H1 (cell line): Measurements from ENCODE around the gene GLG1. TPM values are rescaled to one million over a fixed set of nuclear protein-coding genes. Genes with fewer than 3 reads are reported as not detected.

Source experiments
- CTCF ChIA-PET: fragments of 300-600 bp; sonication (Branson Sonifier 250); formaldehyde crosslinking; loops from one replicate; lab custom pipeline; 2021; ENCODE audit not compliant: partially characterized antibody; lab: Charles Lee
- POLR2A ChIA-PET: fragments of 300-600 bp; sonication (Branson Sonifier 250); formaldehyde crosslinking; loops from one replicate; lab custom pipeline; 2021; ENCODE audit warnings: inconsistent platforms; ENCODE audit not compliant: partially characterized antibody; lab: Charles Lee
- DNase-seq, 2 experiments: peaks; one replicate each; pipeline versions ENCODE4 v3.0.0 to v3.0.0-alpha.2; 2010 to 2022; ENCODE audit warnings: low spot score in 2 of 2, low read depth in 1 of 2, mixed read lengths in 1 of 2
- FAIRE-seq: peaks from 2 replicates; lab custom pipeline; 2011; peaks lifted over from hg19 to GRCh38; lab: Jason Lieb, UNC
- H2AFZ ChIP-seq: 2 replicates; pipeline ENCODE4 v1.8.1; 2012; ENCODE audit warnings: low read length, inconsistent platforms
- H2AK5ac ChIP-seq: 2 replicates; pipeline ENCODE4 v1.6.1; 2013; ENCODE audit warnings: low read depth, low read length
- H2BK120ac ChIP-seq: replicated peaks from 2 replicates; pipeline ENCODE3; 2013; ENCODE audit warnings: low read depth, low read length, inconsistent platforms
- H2BK12ac ChIP-seq: 2 replicates; pipeline ENCODE4 v1.6.1; 2013; ENCODE audit warnings: low read depth, low read length
- H2BK15ac ChIP-seq: 2 replicates; pipeline ENCODE4 v1.6.1; 2013; ENCODE audit warnings: low read length
- H2BK20ac ChIP-seq: 2 replicates; pipeline ENCODE4 v1.6.1; 2013; ENCODE audit warnings: low read length
- H2BK5ac ChIP-seq: 2 replicates; pipeline ENCODE4 v1.6.1; 2013; ENCODE audit warnings: low read depth, low read length
- H3K14ac ChIP-seq: 2 replicates; pipeline ENCODE4 v1.6.1; 2013; ENCODE audit warnings: inconsistent platforms; ENCODE audit not compliant: insufficient read length
- H3K18ac ChIP-seq: 2 replicates; pipeline ENCODE4 v1.6.1; 2013; ENCODE audit warnings: low read length; ENCODE audit errors: extremely low read depth
- H3K23ac ChIP-seq: 2 replicates; pipeline ENCODE4 v1.6.1; 2013; ENCODE audit warnings: inconsistent platforms; ENCODE audit not compliant: insufficient read length
- H3K23me2 ChIP-seq: 2 replicates; pipeline ENCODE4 v1.6.1; 2013; ENCODE audit warnings: low read depth, low read length
- H3K27ac ChIP-seq: 2 replicates; pipeline ENCODE4 v1.6.1; 2011; ENCODE audit warnings: low read depth, low read length, inconsistent platforms
- H3K27me3 ChIP-seq, 4 experiments: replicated peaks in 1 of 4; 1 replicate in 1 of 4; 2 replicates in 3 of 4; pipeline versions ENCODE4 v1.6.1 to v1.8.1; 2011 to 2013; ENCODE audit warnings: low read length in 3 of 4, mild to moderate bottlenecking in 3 of 4, inconsistent platforms in 2 of 4, mixed read lengths in 2 of 4, moderate library complexity in 1 of 4; ENCODE audit not compliant: control insufficient read depth in 3 of 4, insufficient read depth in 3 of 4; ENCODE audit errors: extremely low read depth in 1 of 4
- H3K36me3 ChIP-seq, 4 experiments: 2 replicates each; pipeline versions ENCODE4 v1.6.1 to v1.8.1; 2011 to 2013; ENCODE audit warnings: mild to moderate bottlenecking in 4 of 4, low read length in 3 of 4, moderate library complexity in 2 of 4, control low read depth in 1 of 4, inconsistent platforms in 1 of 4; ENCODE audit not compliant: insufficient read depth in 4 of 4, control insufficient read depth in 2 of 4
- H3K4ac ChIP-seq: replicated peaks from 2 replicates; pipeline ENCODE3; 2013; ENCODE audit warnings: low read length, low read depth, mixed read lengths, inconsistent platforms; ENCODE audit not compliant: insufficient read length
- H3K4me1 ChIP-seq, 4 experiments: replicated peaks in 1 of 4; 1 replicate in 1 of 4; 2 replicates in 3 of 4; pipeline versions ENCODE4 v1.6.1 to v1.8.1; 2011 to 2013; ENCODE audit warnings: low read length in 3 of 4, inconsistent platforms in 2 of 4, mixed read lengths in 1 of 4; ENCODE audit not compliant: insufficient read depth in 4 of 4, control insufficient read depth in 3 of 4
- H3K4me2 ChIP-seq, 2 experiments: 2 replicates each; pipeline versions ENCODE4 v1.6.1 to v1.8.1; 2011 to 2013; ENCODE audit warnings: low read depth in 2 of 2, low read length in 2 of 2, control low read depth in 1 of 2, inconsistent platforms in 1 of 2, mild to moderate bottlenecking in 1 of 2; ENCODE audit not compliant: insufficient read depth in 1 of 2
- H3K4me3 ChIP-seq, 4 experiments: fragments of 200-600, 300-600 bp in 1 of 4; sonication (generic), shearing (Covaris generic), sonication (Bioruptor Twin) in 1 of 4; 2 replicates each; pipeline versions ENCODE4 v1.5.1 to v1.8.1; 2011 to 2016; ENCODE audit warnings: low read length in 4 of 4, low read depth in 3 of 4, control low read depth in 2 of 4, inconsistent platforms in 2 of 4, mild to moderate bottlenecking in 2 of 4, mixed read lengths in 1 of 4, moderate library complexity in 1 of 4; ENCODE audit not compliant: insufficient read depth in 2 of 4; ENCODE audit errors: extremely low read depth in 1 of 4
- H3K56ac ChIP-seq: replicated peaks from 2 replicates; pipeline ENCODE3; 2013; ENCODE audit warnings: low read depth, mild to moderate bottlenecking, mixed read lengths, low read length, inconsistent platforms; ENCODE audit not compliant: insufficient read length
- H3K79me1 ChIP-seq: 2 replicates; pipeline ENCODE4 v1.6.1; 2013; ENCODE audit warnings: low read depth, low read length, control low read depth
- H3K79me2 ChIP-seq, 2 experiments: 2 replicates each; pipeline versions ENCODE4 v1.6.1 to v1.8.1; 2012 to 2013; ENCODE audit warnings: low read length in 2 of 2, mild to moderate bottlenecking in 2 of 2, inconsistent platforms in 1 of 2; ENCODE audit not compliant: insufficient read depth in 2 of 2, control insufficient read depth in 1 of 2
- H3K9ac ChIP-seq, 4 experiments: replicated peaks in 1 of 4; 1 replicate in 1 of 4; 2 replicates in 3 of 4; pipeline versions ENCODE4 v1.6.1 to v1.8.1; 2011 to 2013; ENCODE audit warnings: low read depth in 3 of 4, low read length in 3 of 4, control low read depth in 2 of 4, mild to moderate bottlenecking in 2 of 4, moderate library complexity in 2 of 4, inconsistent platforms in 1 of 4; ENCODE audit errors: extremely low read depth in 1 of 4
- H3K9me3 ChIP-seq, 2 experiments: 2 replicates each; pipeline versions ENCODE4 v1.6.1 to v1.8.1; 2012 to 2013; ENCODE audit warnings: mild to moderate bottlenecking in 2 of 2, moderate library complexity in 2 of 2, control low read depth in 1 of 2, inconsistent platforms in 1 of 2, low read depth in 1 of 2, low read length in 1 of 2, mixed read lengths in 1 of 2; ENCODE audit not compliant: insufficient read depth in 2 of 2
- H4K20me1 ChIP-seq, 2 experiments: replicated peaks in 1 of 2; 2 replicates each; pipeline versions ENCODE3 to v1.8.1; 2011 to 2013; ENCODE audit warnings: inconsistent platforms in 2 of 2, low read length in 2 of 2, mild to moderate bottlenecking in 1 of 2; ENCODE audit not compliant: insufficient read depth in 2 of 2, control insufficient read depth in 1 of 2
- H4K5ac ChIP-seq: 2 replicates; pipeline ENCODE4 v1.6.1; 2013; ENCODE audit warnings: low read length, low read depth, mixed read lengths, inconsistent platforms; ENCODE audit not compliant: insufficient read length
- H4K8ac ChIP-seq: 2 replicates; pipeline ENCODE4 v1.8.0; 2013; ENCODE audit warnings: mild to moderate bottlenecking, moderate library complexity, low read length, inconsistent platforms; ENCODE audit not compliant: insufficient read depth; ENCODE audit errors: extremely low read depth
- H4K91ac ChIP-seq: replicated peaks from 2 replicates; pipeline ENCODE3; 2013; ENCODE audit warnings: low read length, mixed read lengths, inconsistent platforms; ENCODE audit not compliant: insufficient read length
- CHD1 ChIP-seq: IDR thresholded peaks from 2 replicates; pipeline ENCODE4 v1.6.1; 2012; ENCODE audit warnings: low read depth, low read length, improper control_type of control experiment
- CREB1 ChIP-seq: IDR thresholded peaks from 2 replicates; pipeline ENCODE4 v1.6.1; 2012; ENCODE audit warnings: inconsistent platforms
- FOSL1 ChIP-seq: IDR thresholded peaks from 2 replicates; pipeline ENCODE4 v1.6.1; 2011; ENCODE audit warnings: mild to moderate bottlenecking, low read depth, low read length, moderate library complexity; ENCODE audit not compliant: insufficient read depth
- HDAC6 ChIP-seq: IDR thresholded peaks from one replicate; pipeline ENCODE4 v1.7.1; 2012; ENCODE audit warnings: low read depth, mild to moderate bottlenecking, inconsistent platforms, low read length, moderate library complexity
- MAFK ChIP-seq: IDR thresholded peaks from 2 replicates; pipeline ENCODE4 v1.6.1; 2012; ENCODE audit warnings: low read depth, mild to moderate bottlenecking, improper control_type of control experiment, low read length
- POU5F1 ChIP-seq: IDR thresholded peaks from 2 replicates; pipeline ENCODE4 v1.6.1; 2011; ENCODE audit warnings: low read depth, mild to moderate bottlenecking, low read length, moderate library complexity
- RNF2 ChIP-seq: fragments of 200-900, 300-1000 bp; sonication (generic); IDR thresholded peaks from 2 replicates; pipeline ENCODE4 v1.7.1; 2016; ENCODE audit warnings: borderline replicate concordance, low read depth, mild to moderate bottlenecking, antibody characterized with exemption, low read length; ENCODE audit not compliant: poor library complexity, severe bottlenecking; ENCODE audit errors: missing control alignments
- RXRA ChIP-seq: IDR thresholded peaks from 2 replicates; pipeline ENCODE4 v1.6.1; 2011; ENCODE audit warnings: low read depth, mild to moderate bottlenecking, low read length, moderate library complexity; ENCODE audit not compliant: insufficient read depth
- SIRT6 ChIP-seq: IDR thresholded peaks from one replicate; pipeline ENCODE4 v1.7.1; 2012; ENCODE audit warnings: low read length, inconsistent platforms
- SIX5 ChIP-seq: IDR thresholded peaks from 2 replicates; pipeline ENCODE4 v1.6.1; 2011; ENCODE audit warnings: mild to moderate bottlenecking, low read depth, low read length
- TEAD4 ChIP-seq: IDR thresholded peaks from 2 replicates; pipeline ENCODE4 v1.6.1; 2012; ENCODE audit warnings: low read depth, low read length, inconsistent platforms, mixed read lengths
- YY1 ChIP-seq: IDR thresholded peaks from 2 replicates; pipeline ENCODE4 v1.6.1; 2011; ENCODE audit warnings: low read depth, mild to moderate bottlenecking, low read length
- WGBS, 2 experiments: shearing (Covaris generic) in 1 of 2; methylation state at CpG; one replicate each; pipeline versions ENCODE4 v1.1.6 to v1.1.7; 2013 to 2015; ENCODE audit warnings: low lambda C conversion rate in 2 of 2, mixed read lengths in 2 of 2, inconsistent platforms in 1 of 2, low coverage in 1 of 2, missing lambda C conversion rate in 1 of 2; ENCODE audit not compliant: insufficient replicate concordance in 2 of 2, insufficient coverage in 1 of 2, insufficient read length in 1 of 2; ENCODE audit errors: extremely low coverage in 1 of 2, missing lambda C conversion rate in 1 of 2; 5-methylcytosine and 5-hydroxymethylcytosine counted together
- polyA plus RNA-seq, 7 experiments: library from polyadenylated mRNA; depleted of rRNA in 3 of 7; stranded (reverse) in 5 of 7; unstranded in 2 of 7; fragments of >200 nt in 5 of 7; fragments of 200-250 nt in 2 of 7; gene quantifications; 1 replicate in 5 of 7; 2 replicates in 1 of 7; 4 replicates in 1 of 7; pipeline versions ENCODE4 v1.2.1 to v1.2.3, GENCODE V29; 2011 to 2013; ENCODE audit warnings: missing spikeins in 2 of 7, mixed read lengths in 2 of 7
- total RNA-seq: library from RNA; stranded (reverse); fragmentation: NEBNext Ultra II Directional; extraction: Animal tissue kit (Norgen Biotek cat#: 25700); gene quantifications from 2 replicates; pipeline ENCODE4 v1.2.1, GENCODE V29; 2021
- TF ChIP-seq, protein P1 (sequence below): IDR thresholded peaks from 2 replicates; pipeline ENCODE4 v1.6.1; 2011; ENCODE audit warnings: low read length, improper control_type of control experiment

Gene GLG1
- total and polyA plus RNA-seq, 2 of the 8 experiments (the other 6 are each of a cell fraction or from before 2014, with no cell fraction given): 53.4 to 139 TPM

DNA sequence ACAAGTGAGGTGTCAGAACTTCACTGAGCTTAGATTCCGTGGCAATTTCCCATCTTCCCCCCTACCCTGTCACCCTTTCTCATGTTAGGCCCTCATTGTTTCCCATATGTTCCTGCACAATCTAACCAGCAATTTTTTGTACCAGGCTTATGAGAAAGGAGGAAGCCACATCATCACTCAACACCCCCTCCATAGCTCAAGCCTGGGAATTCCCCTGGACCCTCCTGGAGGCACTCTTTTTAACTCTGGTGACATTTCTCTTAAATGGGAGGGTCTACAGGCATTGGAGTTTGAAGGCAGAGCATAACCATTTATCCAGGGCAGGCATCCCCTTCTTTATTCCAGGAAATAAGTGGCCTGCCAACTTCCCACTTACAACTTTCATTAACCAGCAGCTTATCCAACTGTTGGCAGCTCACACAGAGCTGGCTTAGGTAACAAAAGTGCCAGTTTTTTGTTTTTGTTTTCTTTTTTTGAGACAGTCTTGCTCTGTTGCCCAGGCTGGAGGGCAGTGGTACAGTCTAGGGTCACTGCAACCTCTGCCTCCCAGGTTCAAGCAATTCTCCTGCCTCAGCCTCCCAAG lies 10.4 kb upstream of the GLG1 start:
- H3K27me3 ChIP-seq: no peaks in the 10 kb centered on the region
- no peak overlapping the region for H3K9ac ChIP-seq
- H3K79me2 ChIP-seq: no peaks in the 10 kb centered on the region
- no peak overlapping the region for H2BK20ac ChIP-seq
- DNase-seq (no peak), FAIRE-seq (no peak)
- POLR2A ChIA-PET: interaction anchor here (0.8 to 3.3 kb wide), 3 partner anchors 10 to 50 kb away, joined by 3 to 24 read pairs (median 3); partner anchors contain the start of gene GLG1
- H4K5ac ChIP-seq: no peak overlapping the region
- H3K23ac ChIP-seq: no peak overlapping the region
- H4K8ac ChIP-seq: no peak overlapping the region
- H3K79me1 ChIP-seq: no peaks in the 10 kb centered on the region
- H4K20me1 ChIP-seq: peaks cover 1 to 2% of the 10 kb centered on the region in 2 experiments
- H3K36me3 ChIP-seq: peaks cover under 1 to 9% (median 4%) of the 10 kb centered on the region in 4 experiments; a peak in 5 of 8 replicates
- no peak overlapping the region for H2AK5ac ChIP-seq
- H3K56ac ChIP-seq: no peak overlapping the region
- H3K27ac ChIP-seq: no peak overlapping the region
- no peak overlapping the region for H2BK15ac ChIP-seq
- no peak overlapping the region for H3K4ac ChIP-seq
- no peaks in the 10 kb centered on the region for H3K9me3 ChIP-seq
- H3K4me2 ChIP-seq: no peak overlapping the region
- H2AFZ ChIP-seq: no peak overlapping the region
- H4K91ac ChIP-seq: no peak overlapping the region
- no peak overlapping the region for H2BK120ac ChIP-seq
- H3K4me3 ChIP-seq: no peak overlapping the region
- no peak overlapping the region for H2BK12ac ChIP-seq
- WGBS, 2 experiments: 100% methylated on average over 1 of the region's 1 CpG; no CpG with 5 or more reads in 1 of the 2 experiments
- TF ChIP-seq FOSL1: no peak
- TF ChIP-seq, protein P1, sequence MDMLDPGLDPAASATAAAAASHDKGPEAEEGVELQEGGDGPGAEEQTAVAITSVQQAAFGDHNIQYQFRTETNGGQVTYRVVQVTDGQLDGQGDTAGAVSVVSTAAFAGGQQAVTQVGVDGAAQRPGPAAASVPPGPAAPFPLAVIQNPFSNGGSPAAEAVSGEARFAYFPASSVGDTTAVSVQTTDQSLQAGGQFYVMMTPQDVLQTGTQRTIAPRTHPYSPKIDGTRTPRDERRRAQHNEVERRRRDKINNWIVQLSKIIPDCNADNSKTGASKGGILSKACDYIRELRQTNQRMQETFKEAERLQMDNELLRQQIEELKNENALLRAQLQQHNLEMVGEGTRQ: no peak
- no peak for TF ChIP-seq RXRA
- TF ChIP-seq TEAD4: no peak
- TF ChIP-seq RNF2: no peak
- TF ChIP-seq SIRT6: no peak
- no peak for TF ChIP-seq SIX5
- TF ChIP-seq CREB1: no peak
- no peak for TF ChIP-seq YY1
- no peak for TF ChIP-seq MAFK
- TF ChIP-seq CHD1: no peak
- no peak for TF ChIP-seq HDAC6
- TF ChIP-seq POU5F1: no peak
- TF ChIP-seq, all 59 proteins: peak for 0
- Histone ChIP-seq H2BK5ac (no peak overlapping the region), H3K4me1 (peaks cover 0 to 4% (median under 1%) of the 10 kb centered on the region in 4 experiments; a peak in 2 of 7 replicates), H3K18ac (no peak overlapping the region), H3K23me2 (no peaks in the 10 kb centered on the region), H3K14ac (no peak overlapping the region)
- CTCF ChIA-PET: interaction anchor here (0.6 to 1.1 kb wide), 3 partner anchors 15 to 175 kb away, joined by 3 to 4 read pairs (median 3); no protein-coding TSS in a partner anchor
